Ishikawa (cell line): ENCODE results near the gene ENTREP1.

Experiments
- CEBPB ChIP-seq: IDR thresholded peaks from 2 replicates; pipeline ENCODE4 v1.6.1; 2012
- CREB1 ChIP-seq: IDR thresholded peaks from 2 replicates; pipeline ENCODE4 v1.6.1; 2012; ENCODE audit warnings: low read depth
- EGR1 ChIP-seq: IDR thresholded peaks from 2 replicates; pipeline ENCODE4 v1.6.1; 2012
- EP300 ChIP-seq: IDR thresholded peaks from 2 replicates; pipeline ENCODE4 v1.6.1; 2012; ENCODE audit warnings: borderline replicate concordance
- FOXM1 ChIP-seq: IDR thresholded peaks from 2 replicates; pipeline ENCODE4 v1.6.1; 2012; ENCODE audit warnings: low read depth, borderline replicate concordance
- MAX ChIP-seq: IDR thresholded peaks from 2 replicates; pipeline ENCODE4 v1.6.1; 2012
- NFIC ChIP-seq: IDR thresholded peaks from 2 replicates; pipeline ENCODE4 v1.6.1; 2012
- RAD21 ChIP-seq: IDR thresholded peaks from 2 replicates; pipeline ENCODE4 v1.6.1; 2012; ENCODE audit warnings: low read depth
- TAF1 ChIP-seq: IDR thresholded peaks from 2 replicates; pipeline ENCODE4 v1.6.1; 2012; ENCODE audit warnings: low read depth, mild to moderate bottlenecking
- TCF12 ChIP-seq: IDR thresholded peaks from 2 replicates; pipeline ENCODE4 v1.6.1; 2012; ENCODE audit warnings: low read depth
- TEAD4 ChIP-seq: IDR thresholded peaks from 2 replicates; pipeline ENCODE4 v1.6.1; 2012
- USF1 ChIP-seq: IDR thresholded peaks from 2 replicates; pipeline ENCODE4 v1.6.1; 2012
- YY1 ChIP-seq: IDR thresholded peaks from 2 replicates; pipeline ENCODE4 v1.6.1; 2012; ENCODE audit warnings: low read depth
- ZBTB7A ChIP-seq: IDR thresholded peaks from 2 replicates; pipeline ENCODE4 v1.6.1; 2012; ENCODE audit warnings: low read depth
- TF ChIP-seq, protein P1 (sequence below): IDR thresholded peaks from 2 replicates; pipeline ENCODE4 v1.6.1; 2012; ENCODE audit warnings: low read depth, mild to moderate bottlenecking

The ENTREP1 gene

GRCh38 chr9:69385581-69386033 is 60.6 kb downstream of the ENTREP1 start:
- no peak for TF ChIP-seq USF1
- TF ChIP-seq YY1: no peak
- TF ChIP-seq TCF12: peak; percentile 41; the same call in 1 of the 2 replicates
- TF ChIP-seq ZBTB7A: no peak
- peak; percentile 85 for TF ChIP-seq TEAD4
- TF ChIP-seq RAD21: no peak

- TF ChIP-seq TAF1 (no peak), FOXM1 (no peak), CREB1 (no peak), ZBTB7A (no peak), TEAD4 (no peak), CEBPB (no peak), RAD21 (no peak), USF1 (no peak), TCF12 (no peak), EP300 (no peak), MAX (no peak), EGR1 (no peak), YY1 (no peak)
- TF ChIP-seq, protein P1, sequence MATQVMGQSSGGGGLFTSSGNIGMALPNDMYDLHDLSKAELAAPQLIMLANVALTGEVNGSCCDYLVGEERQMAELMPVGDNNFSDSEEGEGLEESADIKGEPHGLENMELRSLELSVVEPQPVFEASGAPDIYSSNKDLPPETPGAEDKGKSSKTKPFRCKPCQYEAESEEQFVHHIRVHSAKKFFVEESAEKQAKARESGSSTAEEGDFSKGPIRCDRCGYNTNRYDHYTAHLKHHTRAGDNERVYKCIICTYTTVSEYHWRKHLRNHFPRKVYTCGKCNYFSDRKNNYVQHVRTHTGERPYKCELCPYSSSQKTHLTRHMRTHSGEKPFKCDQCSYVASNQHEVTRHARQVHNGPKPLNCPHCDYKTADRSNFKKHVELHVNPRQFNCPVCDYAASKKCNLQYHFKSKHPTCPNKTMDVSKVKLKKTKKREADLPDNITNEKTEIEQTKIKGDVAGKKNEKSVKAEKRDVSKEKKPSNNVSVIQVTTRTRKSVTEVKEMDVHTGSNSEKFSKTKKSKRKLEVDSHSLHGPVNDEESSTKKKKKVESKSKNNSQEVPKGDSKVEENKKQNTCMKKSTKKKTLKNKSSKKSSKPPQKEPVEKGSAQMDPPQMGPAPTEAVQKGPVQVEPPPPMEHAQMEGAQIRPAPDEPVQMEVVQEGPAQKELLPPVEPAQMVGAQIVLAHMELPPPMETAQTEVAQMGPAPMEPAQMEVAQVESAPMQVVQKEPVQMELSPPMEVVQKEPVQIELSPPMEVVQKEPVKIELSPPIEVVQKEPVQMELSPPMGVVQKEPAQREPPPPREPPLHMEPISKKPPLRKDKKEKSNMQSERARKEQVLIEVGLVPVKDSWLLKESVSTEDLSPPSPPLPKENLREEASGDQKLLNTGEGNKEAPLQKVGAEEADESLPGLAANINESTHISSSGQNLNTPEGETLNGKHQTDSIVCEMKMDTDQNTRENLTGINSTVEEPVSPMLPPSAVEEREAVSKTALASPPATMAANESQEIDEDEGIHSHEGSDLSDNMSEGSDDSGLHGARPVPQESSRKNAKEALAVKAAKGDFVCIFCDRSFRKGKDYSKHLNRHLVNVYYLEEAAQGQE: no peak
These were observed 61.6 kb downstream of the ENTREP1 start for GRCh38 chr9:69386651-69387050.

DNA sequence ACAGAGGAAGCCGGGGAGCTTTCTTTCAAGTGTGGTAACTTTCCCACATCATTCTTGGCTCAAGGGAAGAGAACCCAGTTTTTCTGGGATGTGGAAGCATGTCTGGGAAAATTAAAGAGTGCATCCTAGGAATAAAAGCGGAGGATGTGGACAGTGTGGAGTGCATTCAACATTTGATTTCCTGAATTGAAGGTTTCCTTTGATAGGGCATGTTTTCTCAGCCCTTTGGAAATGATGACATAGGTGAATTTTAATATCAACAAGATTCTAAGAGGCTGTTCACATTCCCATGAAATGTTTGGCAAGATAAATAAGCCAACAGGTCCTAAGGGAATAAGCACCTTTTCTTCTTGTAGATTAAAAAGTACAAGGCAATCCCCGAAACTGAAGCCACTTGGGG is 63.6 kb downstream of the ENTREP1 start:
- TF ChIP-seq RAD21 (no peak), USF1 (no peak), FOXM1 (no peak), MAX (no peak), YY1 (no peak), TCF12 (no peak), CREB1 (no peak), TAF1 (no peak), ZBTB7A (no peak), TEAD4 (no peak), EP300 (no peak), EGR1 (no peak), CEBPB (no peak), NFIC (no peak)
- TF ChIP-seq, protein P1: no peak

- TF ChIP-seq EGR1 (no peak), TCF12 (no peak), NFIC (0 out of 2 replicates have a peak, but pooled peaks have one; percentile 22)
These were observed 64.5 kb downstream of the ENTREP1 start for GRCh38 chr9:69389437-69389995.

DNA sequence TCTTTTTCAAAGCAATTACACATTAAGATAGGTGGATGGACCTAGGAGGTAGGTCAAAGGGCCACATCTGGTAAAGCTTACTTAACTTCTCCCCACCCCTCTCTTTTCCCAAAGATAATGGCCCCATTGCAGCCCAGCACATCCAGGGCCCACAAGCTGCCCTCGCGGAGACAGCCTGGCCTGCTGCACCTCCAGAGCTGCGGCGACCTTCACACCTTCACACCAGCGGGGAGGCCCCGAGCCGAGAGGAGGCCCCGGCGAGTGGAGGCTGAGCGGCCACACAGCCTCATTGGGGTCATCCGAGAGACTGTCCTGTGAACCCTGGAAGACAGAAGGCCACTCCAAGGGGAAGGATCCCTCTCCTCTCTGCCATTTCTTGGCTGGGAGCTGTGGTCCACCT is 66.5 kb downstream of the ENTREP1 start:
- no peak for TF ChIP-seq CREB1
- no peak for TF ChIP-seq EP300
- TF ChIP-seq FOXM1: no peak
- TF ChIP-seq USF1: no peak
- no peak for TF ChIP-seq ZBTB7A
- TF ChIP-seq TCF12: no peak
- TF ChIP-seq TAF1: no peak
- TF ChIP-seq TEAD4: no peak
- no peak for TF ChIP-seq RAD21
- TF ChIP-seq YY1: no peak
- TF ChIP-seq MAX: no peak
- TF ChIP-seq CEBPB: no peak
- TF ChIP-seq, protein P1: no peak
- no peak for TF ChIP-seq NFIC
- no peak for TF ChIP-seq EGR1
